Measurements from ENCODE around the gene OR51B5. TPM values are rescaled to one million over a fixed set of nuclear protein-coding genes. Genes with fewer than 3 reads are reported as not detected.

Gene OR51B5
- total and polyA plus RNA-seq, 2 of the 13 experiments (the other 11 are each of a cell fraction or from before 2014, with no cell fraction given): 0.16 to 0.18 TPM

DNA sequence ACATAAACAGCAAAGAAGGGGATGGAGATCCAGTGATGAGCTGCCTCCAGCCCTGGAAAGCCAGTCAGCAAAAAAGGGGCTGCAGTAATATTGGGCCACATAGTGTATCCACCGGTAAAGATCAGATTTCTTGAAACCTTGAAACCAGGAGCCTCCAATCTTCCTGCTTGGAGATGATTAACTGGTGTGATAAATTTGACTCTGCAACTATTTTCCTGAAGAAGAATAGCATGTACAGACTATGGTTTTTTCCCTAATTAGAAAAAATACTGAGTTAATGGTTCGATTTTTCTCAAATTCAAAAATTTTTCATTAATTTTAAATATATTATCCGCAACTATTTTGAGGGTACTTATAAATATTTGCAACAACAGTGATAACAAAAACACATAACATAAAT is 19.1 kb downstream of the OR51B5 start, which contains the start of gene OR51B2:
Gene OR51B2 (minus strand): TSS at position 101 of the 400 bp plus-strand sequence. CDS start 0 bp downstream, at position 101.
- H3K9me3 ChIP-seq (ENCODE audit: low read length): no peaks in the 10 kb centered on the region
- ChIA-PET CTCF (ENCODE audit: low intra/inter-chr PET ratio, low total read pairs) (no interaction called here), POLR2A (no interaction called here)
- in situ Hi-C loops (cut with HindIII; ENCODE audit: extremely low pct_ligation_motif_present, low pct_unique_long_range_greater_than_20kb): no loop called here
- no peak within 1 kb of the TSS for H3K4me2 ChIP-seq (ENCODE audit: low read depth, low read length)
- H3K27me3 ChIP-seq (ENCODE audit: control insufficient read depth in 1 of 2, insufficient read depth in 2 of 2, low read length in 2 of 2): 0 out of 5 replicates have a peak, but pooled peaks cover 0 to 1% of the 10 kb centered on the region in 2 experiments
- no peaks in the 10 kb centered on the region for H4K20me1 ChIP-seq (ENCODE audit: insufficient read depth, low read length)
- H3K27ac ChIP-seq (ENCODE audit: extremely low read length, insufficient read depth, low read length): no peak within 1 kb of the TSS
- BruUV-seq (replicated peaks): no TSS peak
- DNase-seq (ENCODE audit: low spot score) (no peak), ATAC-seq (no peak), FAIRE-seq (no peak)
- no peak within 1 kb of the TSS for H3K9ac ChIP-seq (ENCODE audit: insufficient read depth, low read depth, low read length)
- H3K4me1 ChIP-seq (ENCODE audit: insufficient read depth, low read length): no peaks in the 10 kb centered on the region
- no peaks in the 10 kb centered on the region for H3K36me3 ChIP-seq (replicated peaks in 1 of 2; ENCODE audit: control insufficient read depth in 1 of 2, insufficient read depth in 2 of 2, low read length in 2 of 2)
- WGBS (ENCODE audit: low lambda C conversion rate): 0% methylated on average over 3 of the region's 3 CpGs
- no peak within 1 kb of the TSS for H3K4me3 ChIP-seq (replicated peaks in 1 of 3; ENCODE audit: insufficient read depth in 1 of 3, low read depth in 2 of 3, low read length in 3 of 3)
- no peak within 1 kb of the TSS for H2AFZ ChIP-seq (ENCODE audit: low read length)
- intact Hi-C loops (cut with micrococcal nuclease; ENCODE audit: unreplicated experiment): no loop called here
- no peak for TF ChIP-seq TFE3 (CRISPR knock-in tag; IDR thresholded peaks at IDR 0.05)
- TF ChIP-seq, protein P1, sequence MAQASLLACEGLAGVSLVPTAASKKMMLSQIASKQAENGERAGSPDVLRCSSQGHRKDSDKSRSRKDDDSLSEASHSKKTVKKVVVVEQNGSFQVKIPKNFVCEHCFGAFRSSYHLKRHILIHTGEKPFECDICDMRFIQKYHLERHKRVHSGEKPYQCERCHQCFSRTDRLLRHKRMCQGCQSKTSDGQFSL (CRISPR knock-in tag; IDR thresholded peaks at IDR 0.05): no peak
- no peak for TF ChIP-seq ZNF282 (IDR thresholded peaks at IDR 0.05; ENCODE audit: partially characterized antibody)
- TF ChIP-seq SP140L (CRISPR knock-in tag; IDR thresholded peaks at IDR 0.05; ENCODE audit: borderline replicate concordance): no peak
- TF ChIP-seq PBX2 (CRISPR knock-in tag; IDR thresholded peaks at IDR 0.05): no peak
- no peak for TF ChIP-seq HES4 (CRISPR knock-in tag; IDR thresholded peaks at IDR 0.05; ENCODE audit: borderline replicate concordance)
- TF ChIP-seq HMGXB3 (CRISPR knock-in tag; IDR thresholded peaks at IDR 0.05; ENCODE audit: borderline replicate concordance): no peak
- TF ChIP-seq MAFK (conservative IDR thresholded peaks at IDR 0.05 in 1 of 2, IDR thresholded peaks at IDR 0.05 in 1 of 2; ENCODE audit: low read length in 2 of 2): peak in 1 of 2 experiments; percentile 16; a peak in 1 of 4 replicates
- H3K79me2 ChIP-seq (ENCODE audit: insufficient read depth, low read length): no peaks in the 10 kb centered on the region

All from HepG2 (cell line).